ENCODE measurements around the gene SH3GL2. TPM values are rescaled to one million over a fixed set of nuclear protein-coding genes. Genes with fewer than 3 reads are reported as not detected.

SH3GL2 gene
- total and polyA plus RNA-seq, 4 donors, result 0.06 to 0.08 TPM; not detected in 2

- DNase-seq (ENCODE audit: low spot score), result no peak
- H3K27ac ChIP-seq (ENCODE audit: low read depth in 1 of 2, low read length in 2 of 2), result no peak overlapping the region
- H3K4me3 ChIP-seq (ENCODE audit: low read depth in 1 of 3, low read length in 3 of 3), result no peak overlapping the region
- no peaks in the 10 kb centered on the region for H3K4me1 ChIP-seq (ENCODE audit: control insufficient read depth in 4 of 4, insufficient read depth in 4 of 4, low read length in 3 of 4)
- H3K9ac ChIP-seq (ENCODE audit: low read depth in 1 of 2, low read length in 2 of 2), result no peak overlapping the region
- peaks cover 0 to 17% (median 0%) of the 10 kb centered on the region in 4 donors for H3K27me3 ChIP-seq (ENCODE audit: control insufficient read depth in 4 of 4, insufficient read depth in 4 of 4, low read length in 3 of 4)
- no peaks in the 10 kb centered on the region for H3K9me3 ChIP-seq (ENCODE audit: control insufficient read depth in 4 of 4, low read length in 3 of 4)
- TF ChIP-seq YY1 (IDR thresholded peaks at IDR 0.05), result no peak
- TF ChIP-seq HNF4A (conservative IDR thresholded peaks at IDR 0.05), result no peak
- no peak for TF ChIP-seq FOXA1 (IDR thresholded peaks at IDR 0.05)
- TF ChIP-seq ZBTB33 (IDR thresholded peaks at IDR 0.05), result no peak
- no peak for TF ChIP-seq RAD21 (IDR thresholded peaks at IDR 0.05)
- no peak for TF ChIP-seq NR2F2 (IDR thresholded peaks at IDR 0.05)
- TF ChIP-seq REST (IDR thresholded peaks at IDR 0.05), result no peak
- H3K36me3 ChIP-seq (ENCODE audit: control insufficient read depth in 4 of 4, insufficient read depth in 3 of 4, low read depth in 1 of 4, low read length in 3 of 4), result no peaks in the 10 kb centered on the region
- WGBS, result 49% methylated on average over 3 of the region's 3 CpGs
Measured at GRCh38 chr9:17611917-17612316, 33.1 kb downstream of the SH3GL2 start.

- WGBS, result 76% methylated on average over 3 of the region's 3 CpGs
- Histone ChIP-seq H3K27ac (ENCODE audit: low read depth in 1 of 2, low read length in 2 of 2) (no peak overlapping the region), H3K9me3 (ENCODE audit: control insufficient read depth in 4 of 4, low read length in 3 of 4) (no peaks in the 10 kb centered on the region), H3K4me1 (ENCODE audit: control insufficient read depth in 4 of 4, insufficient read depth in 4 of 4, low read length in 3 of 4) (no peaks in the 10 kb centered on the region), H3K36me3 (ENCODE audit: control insufficient read depth in 4 of 4, insufficient read depth in 3 of 4, low read depth in 1 of 4, low read length in 3 of 4) (no peaks in the 10 kb centered on the region), H3K4me3 (ENCODE audit: low read depth in 1 of 3, low read length in 3 of 3) (no peak overlapping the region), H3K9ac (ENCODE audit: low read depth in 1 of 2, low read length in 2 of 2) (no peak overlapping the region), H3K27me3 (ENCODE audit: control insufficient read depth in 4 of 4, insufficient read depth in 4 of 4, low read length in 3 of 4) (peaks cover 0 to 17% (median 0%) of the 10 kb centered on the region in 4 donors)
- TF ChIP-seq ZBTB33 (IDR thresholded peaks at IDR 0.05) (no peak), RAD21 (IDR thresholded peaks at IDR 0.05) (no peak), JUND (IDR thresholded peaks at IDR 0.05) (no peak), GABPA (IDR thresholded peaks at IDR 0.05 in 1 of 2, conservative IDR thresholded peaks at IDR 0.05 in 1 of 2) (no peak)
- DNase-seq (ENCODE audit: low spot score), result no peak
Measured at GRCh38 chr9:17613758-17614157, 34.9 kb downstream of the SH3GL2 start.

GRCh38 chr9:17614250-17614649 is 35.4 kb downstream of the SH3GL2 start:
- Histone ChIP-seq H3K4me3 (ENCODE audit: low read depth in 1 of 3, low read length in 3 of 3) (no peak overlapping the region), H3K9me3 (ENCODE audit: control insufficient read depth in 4 of 4, low read length in 3 of 4) (no peaks in the 10 kb centered on the region), H3K9ac (ENCODE audit: low read depth in 1 of 2, low read length in 2 of 2) (no peak overlapping the region), H3K36me3 (ENCODE audit: control insufficient read depth in 4 of 4, insufficient read depth in 3 of 4, low read depth in 1 of 4, low read length in 3 of 4) (no peaks in the 10 kb centered on the region), H3K4me1 (ENCODE audit: control insufficient read depth in 4 of 4, insufficient read depth in 4 of 4, low read length in 3 of 4) (no peaks in the 10 kb centered on the region), H3K27ac (ENCODE audit: low read depth in 1 of 2, low read length in 2 of 2) (no peak overlapping the region), H3K27me3 (ENCODE audit: control insufficient read depth in 4 of 4, insufficient read depth in 4 of 4, low read length in 3 of 4) (peaks cover 0 to 17% (median 0%) of the 10 kb centered on the region in 4 donors)
- DNase-seq (ENCODE audit: low spot score), result no peak
- TF ChIP-seq ZBTB33 (IDR thresholded peaks at IDR 0.05), result no peak
- TF ChIP-seq EGR1 (IDR thresholded peaks at IDR 0.05; ENCODE audit: low read depth in 2 of 2), result no peak
- TF ChIP-seq FOXA2 (IDR thresholded peaks at IDR 0.05), result no peak
- TF ChIP-seq RAD21 (IDR thresholded peaks at IDR 0.05), result no peak
- no peak for TF ChIP-seq NR2F2 (IDR thresholded peaks at IDR 0.05)
- no peak for TF ChIP-seq REST (IDR thresholded peaks at IDR 0.05)
- no peak for TF ChIP-seq HNF4A (conservative IDR thresholded peaks at IDR 0.05)
- TF ChIP-seq JUND (IDR thresholded peaks at IDR 0.05), result no peak
- WGBS, result 84% methylated on average over 1 of the region's 1 CpG

Data from liver (tissue), 9 donors.